Left lung (tissue), 10 donors: ENCODE results near the gene PUDP. TPM values are rescaled to one million over a fixed set of nuclear protein-coding genes. Genes with fewer than 3 reads are reported as not detected.
"Not testable (repeated sequence)": the region's sequence is repeated elsewhere in the genome, so short reads cannot be mapped to it uniquely, and the experiment has no call there.

Experiments
- ATAC-seq: fragments of 200-7000 bp; cut with Tn5 transposase; one replicate; pipeline ENCODE4 v1.9.1; 2020; ENCODE audit warnings: moderate library complexity
- DNase-seq, 4 donors: peaks; one replicate each; pipeline ENCODE4 v3.0.0-alpha.2; 2013 to 2020
- H3K27ac ChIP-seq, 2 donors: fragments of 200-600 bp; sonication (generic) in 1 of 2; one replicate each; pipeline versions ENCODE4 v1.5.0 to v1.8.0; 2020 to 2021
- H3K27me3 ChIP-seq, 2 donors: fragments of 200-600 bp; sonication (generic) in 1 of 2; one replicate each; pipeline versions ENCODE4 v1.5.0 to v1.8.0; 2020 to 2021
- H3K36me3 ChIP-seq, 2 donors: fragments of 200-600 bp; sonication (generic) in 1 of 2; one replicate each; pipeline versions ENCODE4 v1.5.0 to v1.8.0; 2020 to 2021
- H3K4me1 ChIP-seq, 2 donors: fragments of 200-600 bp; one replicate each; pipeline ENCODE4 v1.8.0; 2021
- H3K4me3 ChIP-seq, 2 donors: fragments of 200-600 bp; sonication (generic) in 1 of 2; one replicate each; pipeline versions ENCODE4 v1.5.0 to v1.8.0; 2020 to 2021; ENCODE audit warnings: mild to moderate bottlenecking in 1 of 2
- H3K9me3 ChIP-seq, 2 donors: fragments of 200-600 bp; sonication (generic) in 1 of 2; one replicate each; pipeline versions ENCODE4 v1.5.0 to v1.8.0; 2020 to 2021
- CTCF ChIP-seq, 2 donors: fragments of 200-600 bp; sonication (generic) in 1 of 2; IDR thresholded peaks; one replicate each; pipeline versions ENCODE4 v1.5.0 to v1.8.0; 2021; ENCODE audit warnings: antibody characterized with exemption in 2 of 2
- intact Hi-C, 2 donors: fragments of 100-400 bp; cut with DNase I; formaldehyde crosslinking; loops; one replicate each; pipeline versions ENCODE4 v1.11.2 to v1.14.2; 2022
- polyA plus RNA-seq, 6 donors: library from polyadenylated mRNA; unstranded; fragments of 120-200 nt; gene quantifications; one replicate each; pipeline ENCODE4 v1.2.1, GENCODE V29; 2013; ENCODE audit not compliant: insufficient read length in 6 of 6
- total RNA-seq, 2 donors: library from RNA; stranded (reverse); fragmentation: NEBNext Ultra II Directional; extraction: Animal tissue kit (Norgen Biotek cat#: 25700); gene quantifications; one replicate each; pipeline ENCODE4 v1.2.1, GENCODE V29; 2021
- donor health status: DM: no; HTN: yes; CAD: no.
- donor health status: DM: no; HTN: no; CAD: no.

The PUDP gene
- total and polyA plus RNA-seq, 8 donors, result 9.8 to 26.1 (median 14.1) TPM

GRCh38 chrX:7190157-7190556, 42.2 kb upstream of the PUDP start:
- intact Hi-C loops, result no loop called here
- no peak for TF ChIP-seq CTCF (IDR thresholded peaks at IDR 0.05)
- H3K4me1 ChIP-seq, result no peaks in the 10 kb centered on the region
- H3K27me3 ChIP-seq, result no peaks in the 10 kb centered on the region
- ATAC-seq (no peak), DNase-seq (no peak)
- no peak overlapping the region for H3K27ac ChIP-seq
- H3K4me3 ChIP-seq, result no peak overlapping the region
- H3K36me3 ChIP-seq, result no peaks in the 10 kb centered on the region
- no peaks in the 10 kb centered on the region for H3K9me3 ChIP-seq

GRCh38 chrX:7188672-7189071, 40.7 kb upstream of the PUDP start:
- intact Hi-C loops, result no loop called here
- ATAC-seq, result no peak
- Histone ChIP-seq H3K4me3 (no peak overlapping the region), H3K4me1 (no peaks in the 10 kb centered on the region), H3K36me3 (no peaks in the 10 kb centered on the region), H3K27me3 (no peaks in the 10 kb centered on the region), H3K27ac (no peak overlapping the region), H3K9me3 (no peaks in the 10 kb centered on the region)
- DNase-seq, result no peak
- TF ChIP-seq CTCF (IDR thresholded peaks at IDR 0.05), result no peak

- DNase-seq (no peak), ATAC-seq (no peak)
- no peak overlapping the region for H3K27ac ChIP-seq
- no peaks in the 10 kb centered on the region for H3K27me3 ChIP-seq
- intact Hi-C loops, result no loop called here
- H3K36me3 ChIP-seq, result no peaks in the 10 kb centered on the region
- H3K4me3 ChIP-seq, result no peak overlapping the region
- no peaks in the 10 kb centered on the region for H3K9me3 ChIP-seq
- no peaks in the 10 kb centered on the region for H3K4me1 ChIP-seq
- no peak for TF ChIP-seq CTCF (IDR thresholded peaks at IDR 0.05)
Observed at GRCh38 chrX:7184816-7185215, 36.9 kb upstream of the PUDP start.

- Histone ChIP-seq H3K4me3 (no peak overlapping the region), H3K27ac (no peak overlapping the region), H3K36me3 (no peaks in the 10 kb centered on the region), H3K4me1 (no peaks in the 10 kb centered on the region), H3K9me3 (no peaks in the 10 kb centered on the region), H3K27me3 (no peaks in the 10 kb centered on the region)
- intact Hi-C loops, result no loop called here
- ATAC-seq (no peak), DNase-seq (no peak)
- no peak for TF ChIP-seq CTCF (IDR thresholded peaks at IDR 0.05)
Observed at GRCh38 chrX:7179446-7179845, 31.5 kb upstream of the PUDP start.

- H3K9me3 ChIP-seq, H3K36me3 ChIP-seq, H3K4me3 ChIP-seq, H3K27ac ChIP-seq, intact Hi-C loops, ATAC-seq, H3K4me1 ChIP-seq, H3K27me3 ChIP-seq, DNase-seq: not testable (repeated sequence)
Observed at GRCh38 chrX:7178859-7179258, 30.9 kb upstream of the PUDP start.

GRCh38 chrX:7170898-7171297, 22.9 kb upstream of the PUDP start:
- no peak for DNase-seq
- Histone ChIP-seq H3K36me3 (no peaks in the 10 kb centered on the region), H3K27ac (no peak overlapping the region), H3K4me1 (no peaks in the 10 kb centered on the region), H3K9me3 (no peaks in the 10 kb centered on the region), H3K4me3 (no peak overlapping the region), H3K27me3 (no peaks in the 10 kb centered on the region)
- peak in 1 of 2 donors; percentile 22 for TF ChIP-seq CTCF (IDR thresholded peaks at IDR 0.05)
- intact Hi-C loops, result no loop called here
- peak; percentile 39 for ATAC-seq
